ENCODE measurements around the gene PLEKHF1.
"Not testable (repeated sequence)": the region's sequence is repeated elsewhere in the genome, so short reads cannot be mapped to it uniquely, and the experiment has no call there.

PLEKHF1 gene

GRCh38 chr19:29620931-29621351 is 44.3 kb upstream of the PLEKHF1 start:
- TF ChIP-seq CTCF (conservative IDR thresholded peaks at IDR 0.05; ENCODE audit: low read length), result no peak
- H3K4me3 ChIP-seq (ENCODE audit: low read length), result no peak overlapping the region
- DNase-seq (ENCODE audit: low read depth), result no peak

GRCh38 chr19:29622166-29623070 is 42.8 kb upstream of the PLEKHF1 start:
- no peak for TF ChIP-seq CTCF (conservative IDR thresholded peaks at IDR 0.05; ENCODE audit: low read length)
- DNase-seq (ENCODE audit: low read depth), result peak; percentile 27
- H3K4me3 ChIP-seq (ENCODE audit: low read length), result no peak overlapping the region

GRCh38 chr19:29623726-29624488 is 41.4 kb upstream of the PLEKHF1 start:
- no peak for TF ChIP-seq CTCF (conservative IDR thresholded peaks at IDR 0.05; ENCODE audit: low read length)
- DNase-seq (ENCODE audit: low read depth), result no peak
- no peak overlapping the region for H3K4me3 ChIP-seq (ENCODE audit: low read length)

- no peak overlapping the region for H3K4me3 ChIP-seq (ENCODE audit: low read length)
- DNase-seq (ENCODE audit: low read depth), result no peak
- TF ChIP-seq CTCF (conservative IDR thresholded peaks at IDR 0.05; ENCODE audit: low read length), result no peak
These were observed 40.6 kb upstream of the PLEKHF1 start for GRCh38 chr19:29624489-29625185.

- no peak overlapping the region for H3K4me3 ChIP-seq (ENCODE audit: low read length)
- no peak for TF ChIP-seq CTCF (conservative IDR thresholded peaks at IDR 0.05; ENCODE audit: low read length)
- no peak for DNase-seq (ENCODE audit: low read depth)
These were observed 40.0 kb upstream of the PLEKHF1 start for GRCh38 chr19:29625186-29625651.

- no peak overlapping the region for H3K4me3 ChIP-seq (ENCODE audit: low read length)
- no peak for DNase-seq (ENCODE audit: low read depth)
- no peak for TF ChIP-seq CTCF (conservative IDR thresholded peaks at IDR 0.05; ENCODE audit: low read length)
These were observed 38.9 kb upstream of the PLEKHF1 start for GRCh38 chr19:29626386-29626785.

GRCh38 chr19:29626832-29627231 is 38.4 kb upstream of the PLEKHF1 start:
- H3K4me3 ChIP-seq (ENCODE audit: low read length); DNase-seq (ENCODE audit: low read depth): not testable (repeated sequence)

All from AG10803 (cell line).